ENCODE data around the gene GDPD1.
"Not testable (repeated sequence)": the region's sequence is repeated elsewhere in the genome, so short reads cannot be mapped to it uniquely, and the experiment has no call there.

Gene GDPD1

GRCh38 chr17:59244081-59244480, 23.8 kb downstream of the GDPD1 start:
- DNase-seq (ENCODE audit: low read depth, low spot score) = no peak

DNA sequence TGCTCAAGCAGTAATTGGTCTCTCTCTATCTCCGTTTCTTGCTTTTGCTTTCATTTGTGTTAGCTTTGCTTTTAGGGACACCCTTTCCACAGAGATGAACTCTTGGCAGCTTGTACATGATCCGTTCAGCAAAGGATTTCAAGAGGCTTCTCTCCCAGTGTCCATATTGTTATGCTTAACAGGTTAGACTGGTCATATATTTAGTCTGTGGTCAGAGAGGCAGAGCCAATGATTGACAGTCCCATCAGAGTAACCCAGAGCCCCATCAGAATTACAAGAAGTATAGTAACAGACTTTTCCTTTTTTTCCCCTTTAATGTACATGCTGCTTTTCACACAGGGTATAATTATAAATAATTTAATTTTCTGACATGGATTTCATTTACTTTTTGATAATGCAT, 34.4 kb downstream of the GDPD1 start:
- DNase-seq (ENCODE audit: low read depth, low spot score) = no peak

GRCh38 chr17:59257101-59257500, 36.8 kb downstream of the GDPD1 start:
- no peak for DNase-seq (ENCODE audit: low read depth, low spot score)

DNA sequence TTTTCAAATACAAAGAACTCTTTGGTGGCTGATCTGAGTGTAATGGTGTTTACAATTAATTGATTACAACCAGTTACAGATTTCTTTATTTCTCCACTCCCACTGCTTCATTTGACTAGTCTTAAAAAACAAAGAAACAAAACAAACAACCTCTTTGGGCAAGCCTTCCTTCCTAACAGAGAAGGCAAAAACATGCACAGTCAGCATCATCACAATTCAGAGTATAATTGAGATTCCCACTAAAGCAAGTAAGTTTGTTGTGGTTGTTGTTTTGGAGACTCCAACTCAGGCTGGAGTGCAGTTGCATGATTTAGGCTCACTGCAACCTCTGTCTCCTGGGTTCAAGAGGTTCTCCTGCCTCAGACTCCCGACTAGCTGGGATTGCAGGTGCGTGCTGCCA, 40.4 kb downstream of the GDPD1 start:
- DNase-seq (ENCODE audit: low read depth, low spot score) = no peak

- no peak for DNase-seq (ENCODE audit: low read depth, low spot score)
Observed at GRCh38 chr17:59266745-59267144, 46.4 kb downstream of the GDPD1 start.

DNA sequence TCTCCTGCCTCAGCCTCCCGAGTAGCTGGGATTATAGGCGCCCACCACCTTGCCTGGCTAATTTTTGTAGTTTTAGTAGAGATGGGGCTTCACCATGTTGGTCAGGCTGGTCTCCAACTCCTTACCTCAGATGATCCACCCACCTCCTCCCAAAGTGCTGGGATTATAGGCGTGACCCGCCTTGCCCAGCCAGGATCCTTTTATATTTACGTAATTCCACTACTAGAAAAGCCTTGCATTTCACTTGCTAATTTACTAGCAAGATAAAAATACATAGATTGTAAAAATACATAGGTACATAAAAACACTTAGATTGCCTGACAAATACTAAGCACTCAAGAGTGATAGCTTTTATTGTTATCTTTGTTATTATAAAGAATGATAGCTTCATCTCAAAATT, 47.5 kb downstream of the GDPD1 start:
- no peak for DNase-seq (ENCODE audit: low read depth, low spot score)

- no peak for DNase-seq (ENCODE audit: low read depth, low spot score)
Observed at GRCh38 chr17:59275618-59276017, 55.3 kb downstream of the GDPD1 start.

- no peak for DNase-seq (ENCODE audit: low read depth, low spot score)
Observed at GRCh38 chr17:59277031-59277430, 56.7 kb downstream of the GDPD1 start.

DNA sequence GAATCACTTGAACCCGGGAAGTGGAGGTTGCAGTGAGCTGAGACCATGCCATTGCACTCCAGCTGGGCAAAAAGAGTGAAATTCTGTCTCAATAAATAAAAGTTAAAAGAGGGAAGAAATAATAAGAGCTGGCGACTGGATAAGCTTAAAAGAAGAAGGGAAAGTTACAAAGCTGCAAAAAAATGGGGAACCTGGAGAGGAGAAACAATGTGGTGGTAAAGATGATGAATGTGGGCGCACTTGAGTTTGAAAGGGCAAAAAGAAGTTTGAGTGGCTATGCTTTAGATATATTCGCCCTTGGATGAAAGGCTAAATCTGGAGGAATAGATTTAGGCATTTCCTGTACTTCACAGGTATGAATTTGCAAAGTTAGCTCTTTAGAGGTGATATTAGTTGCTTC, 58.1 kb downstream of the GDPD1 start:
- DNase-seq (ENCODE audit: low read depth, low spot score) = no peak

GRCh38 chr17:59284317-59284716, 64.0 kb downstream of the GDPD1 start:
- DNase-seq (ENCODE audit: low read depth, low spot score) = no peak

DNA sequence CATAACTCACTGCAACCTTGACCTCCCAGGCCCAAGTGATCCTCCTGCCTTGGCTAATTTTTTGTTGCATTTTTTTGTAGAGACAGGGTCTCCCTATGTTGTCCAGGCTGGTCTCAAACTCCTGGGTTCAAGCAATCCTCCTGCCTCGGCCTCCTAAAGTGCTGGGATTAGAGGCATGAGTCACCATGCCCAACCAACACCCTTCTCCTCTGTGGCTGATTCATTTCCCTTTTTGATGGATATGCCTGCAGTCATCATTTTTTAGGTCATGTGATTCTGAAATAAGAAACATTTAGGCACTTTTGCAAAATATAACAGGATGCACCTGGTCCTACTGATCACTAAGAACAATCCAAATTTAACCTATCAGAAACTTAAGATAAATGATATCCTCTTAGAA, 67.1 kb downstream of the GDPD1 start:
- no peak for DNase-seq (ENCODE audit: low read depth, low spot score)

- no peak for DNase-seq (ENCODE audit: low read depth, low spot score)
Observed at GRCh38 chr17:59287891-59288290, 67.6 kb downstream of the GDPD1 start.

DNA sequence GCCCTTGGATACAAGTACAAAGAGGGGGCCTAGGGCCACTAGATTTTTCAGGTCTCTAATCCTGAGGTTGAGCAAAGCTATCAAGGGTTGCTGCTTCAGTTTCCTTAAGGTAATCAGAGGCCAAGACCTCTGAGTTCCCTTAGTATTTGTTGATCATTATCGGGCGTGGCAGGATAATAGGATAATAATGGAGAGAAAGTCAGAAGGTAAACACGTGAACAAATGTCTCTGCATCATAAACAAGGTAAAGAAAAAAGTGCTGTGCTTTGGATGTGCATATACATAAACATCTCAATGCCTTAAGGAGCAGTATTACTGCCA, 69.6 kb downstream of the GDPD1 start:
- DNase-seq (ENCODE audit: low read depth, low spot score) = no peak

GRCh38 chr17:59290302-59290998, 70.1 kb downstream of the GDPD1 start:
- DNase-seq (ENCODE audit: low read depth, low spot score) = not testable (repeated sequence)

GRCh38 chr17:59292174-59292523, 71.8 kb downstream of the GDPD1 start:
- no peak for DNase-seq (ENCODE audit: low read depth, low spot score)

DNA sequence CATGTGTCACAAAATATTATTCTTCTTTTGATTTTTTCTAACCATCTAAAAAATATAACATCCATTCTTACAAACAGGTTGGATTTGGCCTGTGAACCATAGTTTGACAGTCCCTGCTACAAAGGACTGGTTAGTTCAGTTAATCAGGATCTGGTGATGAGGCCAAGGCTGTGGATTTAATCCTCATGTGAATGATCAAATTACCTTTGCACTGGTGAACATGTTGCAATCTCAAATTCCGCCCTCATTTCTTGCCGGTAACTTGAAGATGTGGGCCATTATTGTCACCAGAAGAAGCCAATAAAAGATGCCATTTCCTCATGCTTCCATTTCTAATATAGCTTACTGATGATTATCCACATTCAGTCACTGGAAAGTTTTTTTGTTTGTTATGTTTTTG, 75.9 kb downstream of the GDPD1 start:
- no peak for DNase-seq (ENCODE audit: low read depth, low spot score)

DNA sequence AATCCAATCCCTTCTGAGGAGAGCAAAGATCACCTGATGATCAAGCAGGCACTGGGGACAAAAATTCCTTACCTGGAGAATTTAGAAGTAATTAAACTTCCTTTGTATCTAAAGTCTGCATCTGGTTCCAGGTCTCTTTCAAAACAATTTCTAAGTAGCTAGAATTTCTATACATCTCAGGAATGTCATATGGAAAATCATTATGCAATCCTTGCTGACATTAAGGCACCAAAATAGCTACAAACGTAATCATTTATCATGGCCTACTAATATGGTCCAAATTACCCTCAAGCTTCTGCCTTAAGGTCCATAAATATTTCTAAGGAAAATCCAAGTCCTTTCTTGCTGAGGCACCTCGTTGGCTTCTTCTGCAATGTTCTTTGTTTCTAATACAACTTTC, 78.2 kb downstream of the GDPD1 start:
- DNase-seq (ENCODE audit: low read depth, low spot score) = no peak

GRCh38 chr17:59299400-59300092, 79.2 kb downstream of the GDPD1 start:
- DNase-seq (ENCODE audit: low read depth, low spot score) = no peak

GRCh38 chr17:59300941-59301340, 80.6 kb downstream of the GDPD1 start:
- no peak for DNase-seq (ENCODE audit: low read depth, low spot score)

- no peak for DNase-seq (ENCODE audit: low read depth, low spot score)
Observed at GRCh38 chr17:59304811-59305210, 84.5 kb downstream of the GDPD1 start.

DNA sequence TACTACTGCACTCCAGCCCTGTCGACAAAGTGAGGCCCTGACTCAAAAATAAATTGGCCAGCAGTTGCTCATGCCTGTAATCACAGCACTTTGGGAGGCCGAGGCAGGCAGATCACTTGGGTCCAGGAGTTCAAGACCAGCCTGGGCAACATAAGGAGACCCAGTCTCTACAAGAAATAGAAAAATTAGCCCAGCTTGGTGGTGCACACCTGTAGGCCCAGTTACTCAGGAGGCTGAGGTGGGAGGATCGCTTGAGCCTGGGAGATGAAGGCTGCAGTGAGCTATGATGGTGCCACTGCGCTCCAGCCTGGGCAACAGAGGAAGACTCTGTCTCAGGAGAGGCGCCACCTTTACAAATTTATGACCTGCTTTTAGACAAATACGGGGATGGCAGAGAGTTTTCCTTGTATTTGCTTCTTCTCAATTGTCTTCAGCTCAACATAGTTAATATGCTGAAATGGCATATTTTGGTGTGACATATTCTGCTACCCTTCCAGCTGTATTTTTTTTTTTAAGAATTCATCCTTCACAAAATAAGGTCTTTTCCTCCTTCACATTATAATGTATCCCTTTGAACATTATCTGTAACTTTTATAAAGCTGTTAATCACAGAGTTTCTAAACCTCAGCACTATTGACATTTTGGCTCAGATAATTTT, 90.1 kb downstream of the GDPD1 start:
- DNase-seq (ENCODE audit: low read depth, low spot score) = no peak

GRCh38 chr17:59311051-59311468, 90.7 kb downstream of the GDPD1 start:
- DNase-seq (ENCODE audit: low read depth, low spot score) = no peak

DNA sequence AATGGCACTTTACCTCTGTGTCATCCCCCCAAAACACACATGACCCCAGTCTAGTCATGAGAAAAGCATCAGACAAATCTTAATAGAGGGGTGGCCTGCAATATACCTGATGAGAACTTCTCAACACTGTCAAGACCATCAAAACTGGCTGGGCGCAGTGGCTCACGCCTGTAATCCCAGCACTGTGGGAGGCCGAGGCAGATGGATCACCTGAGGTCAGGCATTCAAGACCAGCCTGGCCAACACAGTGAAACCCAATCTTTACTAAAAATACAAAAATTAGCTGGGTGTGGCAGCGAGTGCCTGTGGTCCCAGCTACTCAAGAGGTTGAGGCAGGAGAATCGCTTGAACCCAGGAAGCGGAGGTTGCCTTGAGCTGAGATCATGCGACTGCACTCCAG, 91.2 kb downstream of the GDPD1 start:
- not testable (repeated sequence) for DNase-seq (ENCODE audit: low read depth, low spot score)
